SK-N-SH (cell line): ENCODE measurements around the gene CCNY. TPM values are rescaled to one million over a fixed set of nuclear protein-coding genes. Genes with fewer than 3 reads are reported as not detected.

Experiments used
- CTCF ChIA-PET: fragments of 300-600, 350-600 bp; formaldehyde crosslinking; extraction: SDS; loops from one replicate; lab custom pipeline; 2021; lab: Yijun Ruan, JAX
- POLR2A ChIA-PET: fragments of 350-600 bp; sonication (Branson Sonifier 250); formaldehyde crosslinking; extraction: SDS; loops from one replicate; lab custom pipeline; 2020; ENCODE audit warnings: antibody characterized with exemption, inconsistent platforms; lab: Yijun Ruan, JAX
- DNase-seq: peaks from one replicate; pipeline ENCODE4 v3.0.0; 2012
- H2AFZ ChIP-seq: fragments of 200-600 bp; sonication (generic); 2 replicates; pipeline ENCODE4 v1.8.1; 2016; ENCODE audit warnings: antibody characterized with exemption, mild to moderate bottlenecking, low read depth
- H3F3A ChIP-seq: fragments of 200-600 bp; sonication (generic); replicated peaks from 2 replicates; pipeline ENCODE3; 2016; ENCODE audit warnings: antibody characterized with exemption, mild to moderate bottlenecking; ENCODE audit not compliant: insufficient read depth
- H3K27ac ChIP-seq, 2 experiments: fragments of 200-500 bp in 1 of 2; fragments of 200-600 bp in 1 of 2; sonication (Bioruptor generic) in 1 of 2; sonication (generic), shearing (Covaris generic) in 1 of 2; 2 replicates each; pipeline versions ENCODE4 v1.5.1 to v1.6.1; 2014 to 2016; ENCODE audit warnings: low read depth in 2 of 2, inconsistent platforms in 1 of 2, low read length in 1 of 2, mild to moderate bottlenecking in 1 of 2, mixed read lengths in 1 of 2
- H3K27me3 ChIP-seq: fragments of 200-600 bp; sonication (generic), shearing (Covaris generic); 2 replicates; pipeline ENCODE4 v1.6.1; 2016; ENCODE audit warnings: mixed run types; ENCODE audit not compliant: insufficient read depth
- H3K36me3 ChIP-seq, 2 experiments: fragments of 200-500 bp in 1 of 2; fragments of 200-600 bp in 1 of 2; sonication (Bioruptor generic) in 1 of 2; sonication (generic) in 1 of 2; replicated peaks in 1 of 2; 2 replicates each; pipeline versions ENCODE3 to v1.5.1; 2014 to 2016; ENCODE audit warnings: low read length in 1 of 2, mild to moderate bottlenecking in 1 of 2; ENCODE audit not compliant: insufficient read depth in 2 of 2, control insufficient read depth in 1 of 2
- H3K4me1 ChIP-seq, 2 experiments: fragments of 200-500 bp in 1 of 2; fragments of 200-600 bp in 1 of 2; sonication (Bioruptor generic) in 1 of 2; sonication (generic), shearing (Covaris generic) in 1 of 2; 2 replicates each; pipeline versions ENCODE4 v1.5.1 to v1.6.1; 2014 to 2016; ENCODE audit warnings: low read depth in 1 of 2, low read length in 1 of 2, mixed run types in 1 of 2; ENCODE audit not compliant: insufficient read depth in 2 of 2, control insufficient read depth in 1 of 2
- H3K4me2 ChIP-seq: fragments of 200-600 bp; sonication (generic), shearing (Covaris generic); 2 replicates; pipeline ENCODE4 v1.6.1; 2017; ENCODE audit warnings: mixed run types
- H3K4me3 ChIP-seq, 2 experiments: fragments of 200-500 bp in 1 of 2; fragments of 200-600 bp in 1 of 2; sonication (Bioruptor generic) in 1 of 2; sonication (generic), shearing (Covaris generic) in 1 of 2; 2 replicates each; pipeline versions ENCODE4 v1.5.1 to v1.8.1; 2014 to 2016; ENCODE audit warnings: low read depth in 2 of 2, inconsistent platforms in 1 of 2, low read length in 1 of 2, mild to moderate bottlenecking in 1 of 2, mixed read lengths in 1 of 2, moderate library complexity in 1 of 2
- H3K79me2 ChIP-seq: fragments of 200-600 bp; sonication (generic); 2 replicates; pipeline ENCODE4 v1.8.1; 2017; ENCODE audit warnings: mild to moderate bottlenecking; ENCODE audit not compliant: insufficient read depth
- H3K9ac ChIP-seq: fragments of 200-600 bp; sonication (generic); 2 replicates; pipeline ENCODE4 v1.6.1; 2017; ENCODE audit warnings: mixed run types
- H3K9me2 ChIP-seq: fragments of 200-600 bp; sonication (generic); 2 replicates; pipeline ENCODE4 v1.6.1; 2017; ENCODE audit warnings: mixed run types
- H3K9me3 ChIP-seq: fragments of 200-600 bp; sonication (generic); 2 replicates; pipeline ENCODE4 v1.6.1; 2017; ENCODE audit warnings: mixed run types, mild to moderate bottlenecking, moderate library complexity
- H4K20me1 ChIP-seq: fragments of 200-600 bp; sonication (generic); 2 replicates; pipeline ENCODE4 v1.6.1; 2017; ENCODE audit warnings: mild to moderate bottlenecking, mixed run types; ENCODE audit not compliant: insufficient read depth
- CTCF ChIP-seq: fragments of 200-600 bp; sonication (generic); IDR thresholded peaks from 2 replicates; pipeline ENCODE4 v1.6.1; 2017; ENCODE audit warnings: antibody characterized with exemption, mild to moderate bottlenecking, moderate library complexity
- EP300 ChIP-seq, 2 experiments: IDR thresholded peaks; 2 replicates each; pipeline versions ENCODE4 v1.4.0 to v1.6.1; 2012; ENCODE audit warnings: borderline replicate concordance in 1 of 2, low read depth in 1 of 2, low read length in 1 of 2
- FOXJ3 ChIP-seq: sonication (generic); formaldehyde crosslinking; IDR thresholded peaks from 2 replicates; pipeline ENCODE4 v1.5.1; 2020; ENCODE audit warnings: mild to moderate bottlenecking, missing genetic modification reagents
- GATA2 ChIP-seq: sonication (generic); formaldehyde crosslinking; IDR thresholded peaks from 2 replicates; pipeline ENCODE4 v1.5.0; 2020; ENCODE audit warnings: mild to moderate bottlenecking, missing genetic modification reagents
- IRF3 ChIP-seq: fragments of 150-350 bp; IDR thresholded peaks from 2 replicates; pipeline ENCODE4 v1.6.1; 2016; ENCODE audit warnings: mild to moderate bottlenecking, low read depth, low read length
- MAX ChIP-seq: IDR thresholded peaks from 2 replicates; pipeline ENCODE4 v1.4.0; 2012; ENCODE audit warnings: low read depth
- MEF2A ChIP-seq: IDR thresholded peaks from 2 replicates; pipeline ENCODE4 v1.4.0; 2012; ENCODE audit warnings: low read depth, borderline replicate concordance
- POLR2AphosphoS5 ChIP-seq: IDR thresholded peaks from 2 replicates; pipeline ENCODE4 v1.6.1; 2012; ENCODE audit warnings: low read depth, low read length
- RXRA ChIP-seq: IDR thresholded peaks from 2 replicates; pipeline ENCODE4 v1.4.0; 2012; ENCODE audit warnings: low read depth, mild to moderate bottlenecking, borderline replicate concordance
- TAF1 ChIP-seq: IDR thresholded peaks from 2 replicates; pipeline ENCODE4 v1.6.1; 2012; ENCODE audit warnings: low read depth, mild to moderate bottlenecking, low read length, moderate library complexity, borderline replicate concordance
- TEAD4 ChIP-seq: IDR thresholded peaks from 2 replicates; pipeline ENCODE4 v1.4.0; 2012; ENCODE audit warnings: mild to moderate bottlenecking, borderline replicate concordance; ENCODE audit not compliant: insufficient read depth
- USF1 ChIP-seq: IDR thresholded peaks from 2 replicates; pipeline ENCODE4 v1.4.0; 2012; ENCODE audit warnings: low read depth, borderline replicate concordance
- YY1 ChIP-seq: IDR thresholded peaks from 2 replicates; pipeline ENCODE4 v1.4.0; 2012; ENCODE audit warnings: low read depth, mild to moderate bottlenecking
- WGBS: methylation state at CpG from one replicate; pipeline ENCODE4 v1.1.6; 2017; ENCODE audit warnings: low lambda C conversion rate; 5-methylcytosine and 5-hydroxymethylcytosine counted together
- polyA plus RNA-seq, 3 experiments: library from polyadenylated mRNA; depleted of rRNA; stranded (reverse); fragments of >200 nt; gene quantifications; 2 replicates each; pipeline ENCODE4 v1.2.3, GENCODE V29; 2012
- TF ChIP-seq, protein P1 (sequence below): IDR thresholded peaks from 2 replicates; pipeline ENCODE4 v1.6.1; 2012; ENCODE audit warnings: mild to moderate bottlenecking, low read depth, low read length, moderate library complexity

Gene CCNY
- polyA plus RNA-seq, 1 of the 3 experiments (the other 2 are of a cell fraction), result 29.4 TPM

DNA sequence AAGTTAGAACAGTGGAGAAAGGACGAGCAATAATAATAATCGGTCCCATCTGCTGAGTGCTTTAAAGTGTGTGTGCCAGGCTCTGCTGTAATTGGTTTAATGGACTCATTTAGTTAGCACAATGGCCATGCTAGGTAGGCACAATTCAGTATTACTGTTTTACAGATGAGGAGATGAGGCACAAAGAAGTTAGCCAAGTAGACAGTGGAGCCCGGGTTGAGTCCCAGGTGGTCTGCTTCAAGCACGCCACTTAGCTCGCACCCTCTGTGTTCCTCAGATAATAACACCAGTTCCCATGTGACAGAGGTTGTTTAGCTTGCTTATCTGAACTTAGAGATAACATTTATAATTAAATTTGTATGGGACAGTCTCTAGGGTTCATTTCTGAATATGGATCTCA lies 167.3 kb downstream of the CCNY start:
- ChIA-PET CTCF (interaction anchor here (1.2 kb wide), 2 partner anchors 9 to 17 kb away, joined by 3 to 5 read pairs; no protein-coding TSS in a partner anchor), POLR2A (interaction anchor here (0.6 kb wide), 1 partner anchor 714 kb away, joined by 6 read pairs; no protein-coding TSS in a partner anchor)
- no peak overlapping the region for H3K4me3 ChIP-seq
- no peaks in the 10 kb centered on the region for H3K9me3 ChIP-seq
- H2AFZ ChIP-seq, result no peak overlapping the region
- H3K79me2 ChIP-seq, result peaks cover 27% of the 10 kb centered on the region; the same call in 1 of the 2 replicates
- peak overlapping the region in 1 of 2 experiments; percentile 48; a peak in 2 of 4 replicates for H3K27ac ChIP-seq
- H3K9ac ChIP-seq, result no peak overlapping the region
- H4K20me1 ChIP-seq, result peaks cover 25% of the 10 kb centered on the region
- H3K36me3 ChIP-seq, result no peaks in the 10 kb centered on the region
- H3K4me2 ChIP-seq, result no peak overlapping the region
- peaks cover 0 to 34% of the 10 kb centered on the region in 2 experiments; a peak in 2 of 4 replicates for H3K4me1 ChIP-seq
- no peaks in the 10 kb centered on the region for H3K27me3 ChIP-seq
- no peak for TF ChIP-seq POLR2AphosphoS5
- no peak for TF ChIP-seq FOXJ3 (CRISPR knock-in tag)
- TF ChIP-seq USF1, result no peak
- TF ChIP-seq GATA2 (CRISPR knock-in tag), result peak; percentile 43; the same call in 1 of the 2 replicates
- 79% methylated on average over 5 of the region's 5 CpGs for WGBS
- no peaks in the 10 kb centered on the region for H3F3A ChIP-seq
- peak; percentile 33 for DNase-seq
- no peaks in the 10 kb centered on the region for H3K9me2 ChIP-seq

- DNase-seq, result no peak
- Histone ChIP-seq H3K4me3 (no peak overlapping the region), H3K9me3 (no peaks in the 10 kb centered on the region), H3K36me3 (no peaks in the 10 kb centered on the region), H3K4me1 (peaks cover 0 to 34% of the 10 kb centered on the region in 2 experiments; a peak in 2 of 4 replicates), H3K4me2 (no peak overlapping the region), H3K27ac (peak overlapping the region in 1 of 2 experiments; percentile 48; a peak in 2 of 4 replicates), H3K9me2 (no peaks in the 10 kb centered on the region), H4K20me1 (peaks cover 22% of the 10 kb centered on the region), H3F3A (no peaks in the 10 kb centered on the region), H2AFZ (no peak overlapping the region), H3K9ac (no peak overlapping the region), H3K79me2 (peaks cover 27% of the 10 kb centered on the region; the same call in 1 of the 2 replicates), H3K27me3 (no peaks in the 10 kb centered on the region)
- 93% methylated on average over 1 of the region's 1 CpG for WGBS
- no peak for TF ChIP-seq TAF1
- no peak for TF ChIP-seq MAX
- TF ChIP-seq MEF2A, result no peak
- no peak for TF ChIP-seq GATA2 (CRISPR knock-in tag)
- TF ChIP-seq POLR2AphosphoS5, result no peak
- no peak for TF ChIP-seq EP300 (IDR thresholded peaks at IDR 0.05; ENCODE audit: borderline replicate concordance in 1 of 2, low read depth in 1 of 2, low read length in 1 of 2)
- TF ChIP-seq TEAD4, result no peak
- no peak for TF ChIP-seq IRF3
- TF ChIP-seq CTCF, result no peak
- TF ChIP-seq, protein P1, sequence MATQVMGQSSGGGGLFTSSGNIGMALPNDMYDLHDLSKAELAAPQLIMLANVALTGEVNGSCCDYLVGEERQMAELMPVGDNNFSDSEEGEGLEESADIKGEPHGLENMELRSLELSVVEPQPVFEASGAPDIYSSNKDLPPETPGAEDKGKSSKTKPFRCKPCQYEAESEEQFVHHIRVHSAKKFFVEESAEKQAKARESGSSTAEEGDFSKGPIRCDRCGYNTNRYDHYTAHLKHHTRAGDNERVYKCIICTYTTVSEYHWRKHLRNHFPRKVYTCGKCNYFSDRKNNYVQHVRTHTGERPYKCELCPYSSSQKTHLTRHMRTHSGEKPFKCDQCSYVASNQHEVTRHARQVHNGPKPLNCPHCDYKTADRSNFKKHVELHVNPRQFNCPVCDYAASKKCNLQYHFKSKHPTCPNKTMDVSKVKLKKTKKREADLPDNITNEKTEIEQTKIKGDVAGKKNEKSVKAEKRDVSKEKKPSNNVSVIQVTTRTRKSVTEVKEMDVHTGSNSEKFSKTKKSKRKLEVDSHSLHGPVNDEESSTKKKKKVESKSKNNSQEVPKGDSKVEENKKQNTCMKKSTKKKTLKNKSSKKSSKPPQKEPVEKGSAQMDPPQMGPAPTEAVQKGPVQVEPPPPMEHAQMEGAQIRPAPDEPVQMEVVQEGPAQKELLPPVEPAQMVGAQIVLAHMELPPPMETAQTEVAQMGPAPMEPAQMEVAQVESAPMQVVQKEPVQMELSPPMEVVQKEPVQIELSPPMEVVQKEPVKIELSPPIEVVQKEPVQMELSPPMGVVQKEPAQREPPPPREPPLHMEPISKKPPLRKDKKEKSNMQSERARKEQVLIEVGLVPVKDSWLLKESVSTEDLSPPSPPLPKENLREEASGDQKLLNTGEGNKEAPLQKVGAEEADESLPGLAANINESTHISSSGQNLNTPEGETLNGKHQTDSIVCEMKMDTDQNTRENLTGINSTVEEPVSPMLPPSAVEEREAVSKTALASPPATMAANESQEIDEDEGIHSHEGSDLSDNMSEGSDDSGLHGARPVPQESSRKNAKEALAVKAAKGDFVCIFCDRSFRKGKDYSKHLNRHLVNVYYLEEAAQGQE, result no peak
- TF ChIP-seq YY1, result no peak
- no peak for TF ChIP-seq RXRA
- no peak for TF ChIP-seq FOXJ3 (CRISPR knock-in tag)
- ChIA-PET CTCF (interaction anchor here (1.2 kb wide), 2 partner anchors 9 to 59 kb away, joined by 3 to 5 read pairs; no protein-coding TSS in a partner anchor), POLR2A (interaction anchor here (0.6 kb wide), 1 partner anchor 715 kb away, joined by 6 read pairs; no protein-coding TSS in a partner anchor)
These were observed 167.8 kb downstream of the CCNY start for GRCh38 chr10:35504132-35504531.
